GM12892 (cell line): Measurements from ENCODE around the gene MUC5AC.

Experiments used
- POLR2A ChIP-seq: IDR thresholded peaks from 2 replicates; pipeline ENCODE4 v1.6.1; 2011; ENCODE audit warnings: low read depth, low read length, control low read depth
- POLR2AphosphoS5 ChIP-seq: IDR thresholded peaks from 2 replicates; pipeline ENCODE4 v1.6.1; 2011; ENCODE audit warnings: low read depth, low read length, control low read depth
- TAF1 ChIP-seq: IDR thresholded peaks from 2 replicates; pipeline ENCODE4 v1.6.1; 2011; ENCODE audit warnings: low read depth, mild to moderate bottlenecking, control low read depth, low read length, borderline replicate concordance

GRCh38 chr11:1224491-1225385, 67.0 kb downstream of the MUC5AC start:
- TF ChIP-seq POLR2A (no peak), POLR2AphosphoS5 (no peak), TAF1 (no peak)
